ENCODE measurements around the gene TIMM17B.

Gene TIMM17B

DNA sequence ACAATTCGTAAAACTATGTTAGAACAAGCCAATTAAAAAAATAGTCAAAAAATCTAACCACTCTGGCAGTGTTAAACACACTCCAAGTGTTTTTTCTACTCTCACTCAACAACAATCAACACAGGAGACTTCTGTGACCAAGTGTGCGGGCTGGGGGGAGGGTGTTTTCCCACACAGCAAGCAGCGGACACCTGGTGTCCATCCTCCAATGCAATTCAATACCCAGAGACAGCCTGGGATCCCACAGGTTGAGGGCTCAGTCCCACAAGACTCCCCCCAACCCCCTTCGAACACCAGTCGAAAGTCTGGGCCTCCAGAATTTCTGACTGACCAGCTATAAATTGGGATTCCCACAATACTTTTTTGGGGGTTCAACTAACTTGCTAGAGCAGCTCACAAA, 29.6 kb upstream of the TIMM17B start:
- no peak for TF ChIP-seq CTCF (IDR thresholded peaks at IDR 0.05; ENCODE audit: low read depth, low read length)
- H3K4me3 ChIP-seq (replicated peaks in 1 of 2; ENCODE audit: low read depth in 2 of 2, low read length in 2 of 2), result no peak overlapping the region
- no peak for DNase-seq (ENCODE audit: low read depth in 2 of 2)

- DNase-seq (ENCODE audit: low read depth in 2 of 2), result no peak
- TF ChIP-seq CTCF (IDR thresholded peaks at IDR 0.05; ENCODE audit: low read depth, low read length), result no peak
- no peak overlapping the region for H3K4me3 ChIP-seq (replicated peaks in 1 of 2; ENCODE audit: low read depth in 2 of 2, low read length in 2 of 2)
These were observed 26.7 kb upstream of the TIMM17B start for GRCh38 chrX:48924270-48924669.

DNA sequence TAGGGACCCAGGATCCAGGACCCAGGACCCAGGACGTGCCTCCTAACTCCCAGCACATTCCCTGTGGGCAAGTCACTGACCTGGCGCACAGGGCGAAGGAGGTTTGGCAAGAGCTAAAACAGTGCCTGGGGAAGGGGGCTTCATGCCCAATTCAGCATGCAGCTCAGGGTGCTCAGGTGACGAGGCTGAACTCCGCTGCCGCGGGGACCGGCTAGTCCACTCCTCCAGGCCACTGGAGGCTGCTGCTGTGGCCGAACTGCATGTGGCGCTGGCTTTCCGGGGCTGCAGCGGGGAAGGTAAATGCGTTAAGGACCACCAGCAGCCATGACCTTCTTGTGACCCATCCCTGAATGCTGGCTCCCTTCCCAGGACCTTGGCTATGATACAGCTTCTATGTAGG, 26.2 kb upstream of the TIMM17B start:
- no peak overlapping the region for H3K4me3 ChIP-seq (replicated peaks in 1 of 2; ENCODE audit: low read depth in 2 of 2, low read length in 2 of 2)
- TF ChIP-seq CTCF (IDR thresholded peaks at IDR 0.05; ENCODE audit: low read depth, low read length), result no peak
- DNase-seq (ENCODE audit: low read depth in 2 of 2), result no peak

- H3K4me3 ChIP-seq (replicated peaks in 1 of 2; ENCODE audit: low read depth in 2 of 2, low read length in 2 of 2), result no peak overlapping the region
- no peak for TF ChIP-seq CTCF (IDR thresholded peaks at IDR 0.05; ENCODE audit: low read depth, low read length)
- no peak for DNase-seq (ENCODE audit: low read depth in 2 of 2)
These were observed 23.1 kb upstream of the TIMM17B start for GRCh38 chrX:48920718-48921104.

DNA sequence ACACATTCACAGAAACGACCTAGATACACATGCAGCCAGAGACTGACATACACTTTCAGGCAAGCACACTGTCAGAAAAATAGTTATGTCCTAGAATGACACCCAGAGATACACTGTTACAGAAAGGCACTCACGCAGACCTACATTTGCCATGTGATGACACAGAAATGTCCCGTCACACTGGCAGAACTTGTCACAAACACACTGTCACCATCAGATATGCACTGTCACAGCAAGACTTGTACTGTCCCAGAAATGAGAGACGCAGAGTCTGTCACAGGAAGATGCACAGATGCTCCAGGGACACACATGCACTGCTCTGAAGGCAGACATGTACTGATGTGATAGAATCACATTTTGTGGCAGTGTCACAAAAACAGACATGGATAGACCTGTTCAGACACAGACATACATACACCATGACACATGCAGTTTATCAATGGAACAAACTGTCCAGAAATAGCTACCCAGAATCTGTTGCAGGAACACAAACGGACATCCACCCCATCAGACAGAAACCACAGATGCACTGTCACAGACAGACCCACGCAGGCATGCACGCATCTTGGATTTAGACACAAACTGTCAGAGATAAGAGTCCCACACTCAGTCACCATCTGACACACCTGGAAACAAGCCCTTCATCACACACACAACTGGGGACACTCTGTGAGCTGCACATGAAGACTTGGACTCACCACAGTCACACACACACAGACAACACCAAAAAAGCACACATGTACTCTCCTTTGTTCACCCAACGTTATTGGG, 22.6 kb upstream of the TIMM17B start:
- DNase-seq (ENCODE audit: low read depth in 2 of 2), result no peak
- no peak overlapping the region for H3K4me3 ChIP-seq (replicated peaks in 1 of 2; ENCODE audit: low read depth in 2 of 2, low read length in 2 of 2)
- no peak for TF ChIP-seq CTCF (IDR thresholded peaks at IDR 0.05; ENCODE audit: low read depth, low read length)

- no peak for TF ChIP-seq CTCF (IDR thresholded peaks at IDR 0.05; ENCODE audit: low read depth, low read length)
- H3K4me3 ChIP-seq (replicated peaks in 1 of 2; ENCODE audit: low read depth in 2 of 2, low read length in 2 of 2), result peak overlapping the region in 1 of 2 donors; percentile 5
- peak in 1 of 2 donors; percentile 8 for DNase-seq (ENCODE audit: low read depth in 2 of 2)
These were observed 21.8 kb upstream of the TIMM17B start for GRCh38 chrX:48919360-48919841.

Measured in cardiac fibroblast (primary cell).